SW480 (cell line): ENCODE results near the gene GPI.
"Not testable (repeated sequence)": the region's sequence is repeated elsewhere in the genome, so short reads cannot be mapped to it uniquely, and the experiment has no call there.

Experiments used
- DNase-seq: peaks from one replicate; pipeline ENCODE4 v3.0.0-alpha.2; 2016; ENCODE audit warnings: low spot score

GPI gene

GRCh38 chr19:34368338-34368737 is 3.3 kb downstream of the GPI start:
- no peak for DNase-seq

DNA sequence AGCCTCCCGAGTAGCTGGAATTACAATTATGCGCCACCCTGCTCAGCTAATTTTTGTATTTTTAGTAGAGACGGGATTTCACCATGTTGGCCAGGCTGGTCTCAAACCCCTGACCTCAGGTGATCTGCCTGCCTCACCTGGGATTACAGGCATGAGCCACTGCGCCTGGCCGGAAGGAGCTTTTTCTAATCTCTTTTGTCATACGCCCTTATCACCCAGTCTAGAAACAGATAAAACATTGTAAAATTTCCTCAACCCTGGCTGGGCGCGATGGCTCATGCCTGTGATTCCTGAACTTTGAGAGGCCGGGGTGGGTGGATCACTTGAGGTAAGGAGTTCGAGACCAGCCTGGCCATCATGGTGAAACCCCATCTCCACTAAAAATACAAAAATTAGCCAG is 4.2 kb downstream of the GPI start:
- not testable (repeated sequence) for DNase-seq

DNA sequence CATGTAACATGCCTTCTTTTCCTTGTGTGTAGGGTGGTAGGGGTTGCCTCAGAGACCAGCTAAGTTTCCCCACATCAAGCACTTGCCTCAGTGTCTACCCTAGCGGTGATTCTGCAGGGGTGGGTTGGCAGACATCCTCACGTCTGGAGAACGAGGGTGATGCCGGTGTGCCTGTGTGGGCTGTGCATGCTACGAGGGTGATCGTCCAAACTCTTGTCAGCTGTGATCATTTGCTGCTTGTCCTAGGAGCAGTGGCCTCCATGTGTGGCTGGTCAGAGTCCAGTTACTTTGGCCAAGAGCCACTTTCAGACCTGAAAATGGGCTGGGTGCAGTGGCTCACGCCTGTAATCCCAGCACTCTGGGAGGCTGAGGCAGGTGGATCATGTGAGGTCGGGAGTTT is 5.1 kb downstream of the GPI start:
- DNase-seq: no peak

DNA sequence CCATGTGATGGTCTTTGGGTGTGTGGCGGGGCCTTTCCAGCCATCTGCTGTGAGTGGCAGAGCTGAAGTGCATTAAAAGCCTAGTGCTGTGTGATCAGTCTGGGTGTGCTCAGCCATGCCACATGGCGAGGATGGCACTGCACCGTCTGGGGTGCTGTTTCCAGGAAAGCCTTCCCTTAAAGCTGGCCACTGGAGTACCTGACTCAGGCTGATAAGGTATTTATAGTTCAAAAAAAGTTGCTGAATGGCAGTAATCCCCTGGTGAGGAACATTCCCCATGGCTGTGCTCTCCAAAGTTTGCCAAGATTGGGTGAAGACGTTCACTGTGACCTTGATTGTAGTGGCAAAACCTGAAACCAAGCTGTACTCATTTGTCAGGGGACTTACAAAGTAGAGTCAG is 6.0 kb downstream of the GPI start:
- no peak for DNase-seq

- DNase-seq: no peak
Measured at GRCh38 chr19:34373601-34374288, 8.7 kb downstream of the GPI start.

DNA sequence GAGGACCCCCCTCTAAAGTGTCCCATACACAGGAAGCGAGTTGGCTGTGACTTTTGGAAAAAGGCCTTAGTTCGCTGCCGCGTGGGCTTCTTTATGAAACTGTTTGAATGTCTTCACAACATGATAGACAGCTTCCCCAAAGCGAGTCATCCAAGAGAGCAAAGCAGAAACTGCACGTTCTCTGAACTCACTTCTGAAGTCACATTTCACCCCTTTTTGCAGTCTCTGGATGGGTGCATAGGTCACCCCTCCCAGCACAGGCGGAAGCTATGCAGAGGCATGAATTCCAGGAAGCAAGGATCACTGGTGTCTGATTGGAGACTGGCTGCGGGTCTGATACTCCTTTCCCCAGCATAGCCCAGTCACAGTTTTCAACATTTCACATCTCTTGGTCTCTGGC is 10.6 kb downstream of the GPI start:
- no peak for DNase-seq

GRCh38 chr19:34380639-34381241 is 15.7 kb downstream of the GPI start:
- no peak for DNase-seq

DNA sequence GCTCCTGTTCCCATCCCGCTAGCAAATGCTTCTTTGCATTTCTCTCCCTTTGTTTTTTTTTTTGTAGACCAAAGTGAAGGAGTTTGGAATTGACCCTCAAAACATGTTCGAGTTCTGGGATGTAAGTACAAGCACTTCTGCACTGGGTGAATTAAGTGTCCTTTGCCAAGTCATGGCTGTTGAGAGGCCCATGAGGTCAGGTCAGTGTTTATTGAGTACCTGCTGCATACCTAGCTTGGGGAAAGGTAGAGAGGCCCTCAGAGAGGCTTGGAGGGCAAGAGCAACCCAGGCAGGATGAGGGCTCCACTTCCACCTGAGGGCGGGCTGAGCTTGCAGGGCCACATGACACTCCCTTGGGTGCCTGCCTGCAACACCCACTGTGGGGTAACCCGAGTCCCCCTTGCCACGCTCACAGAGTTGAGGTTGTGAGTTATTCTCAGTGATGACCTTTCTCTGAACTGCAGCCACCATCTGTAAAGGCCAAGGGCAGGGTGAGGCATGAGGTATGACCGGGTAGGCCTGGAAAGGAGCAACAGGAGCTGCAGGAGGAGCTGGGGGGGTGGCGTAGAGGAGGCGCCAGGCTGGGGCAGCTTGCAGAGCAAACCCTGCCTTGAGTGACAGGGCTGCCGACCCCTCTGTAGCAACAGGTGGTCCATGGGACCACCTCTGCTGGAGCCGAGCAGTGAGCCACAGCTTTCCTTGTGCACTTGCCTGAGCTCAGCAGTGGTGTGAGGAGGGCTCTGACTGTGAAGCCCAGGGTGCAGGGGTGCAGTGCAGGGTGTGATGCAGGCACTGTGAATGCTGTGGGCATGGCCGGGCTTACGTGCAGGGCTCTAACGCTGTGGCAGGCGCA is 16.6 kb downstream of the GPI start:
- no peak for DNase-seq

- DNase-seq: no peak
Measured at GRCh38 chr19:34382471-34382870, 17.5 kb downstream of the GPI start.

DNA sequence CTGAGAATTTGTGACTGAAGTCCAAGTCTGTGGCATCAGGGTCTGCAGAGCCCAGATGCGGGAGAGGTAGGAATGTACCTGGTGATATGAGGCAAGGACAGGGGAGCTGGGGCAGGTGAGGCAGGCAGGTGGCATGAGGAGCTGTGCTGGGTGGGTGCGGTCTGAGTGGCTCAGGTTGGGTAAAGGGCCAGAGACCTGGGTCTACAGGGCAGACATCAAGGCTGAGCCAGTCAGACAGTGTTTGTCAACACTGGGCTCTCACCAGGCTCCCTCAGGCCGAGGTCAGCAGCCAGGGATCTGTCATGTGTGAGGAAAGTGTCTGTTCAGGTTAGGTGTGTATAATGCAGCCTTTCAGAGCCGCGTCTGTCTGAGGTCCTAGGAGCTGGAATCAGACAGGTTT is 18.6 kb downstream of the GPI start:
- DNase-seq: no peak

DNA sequence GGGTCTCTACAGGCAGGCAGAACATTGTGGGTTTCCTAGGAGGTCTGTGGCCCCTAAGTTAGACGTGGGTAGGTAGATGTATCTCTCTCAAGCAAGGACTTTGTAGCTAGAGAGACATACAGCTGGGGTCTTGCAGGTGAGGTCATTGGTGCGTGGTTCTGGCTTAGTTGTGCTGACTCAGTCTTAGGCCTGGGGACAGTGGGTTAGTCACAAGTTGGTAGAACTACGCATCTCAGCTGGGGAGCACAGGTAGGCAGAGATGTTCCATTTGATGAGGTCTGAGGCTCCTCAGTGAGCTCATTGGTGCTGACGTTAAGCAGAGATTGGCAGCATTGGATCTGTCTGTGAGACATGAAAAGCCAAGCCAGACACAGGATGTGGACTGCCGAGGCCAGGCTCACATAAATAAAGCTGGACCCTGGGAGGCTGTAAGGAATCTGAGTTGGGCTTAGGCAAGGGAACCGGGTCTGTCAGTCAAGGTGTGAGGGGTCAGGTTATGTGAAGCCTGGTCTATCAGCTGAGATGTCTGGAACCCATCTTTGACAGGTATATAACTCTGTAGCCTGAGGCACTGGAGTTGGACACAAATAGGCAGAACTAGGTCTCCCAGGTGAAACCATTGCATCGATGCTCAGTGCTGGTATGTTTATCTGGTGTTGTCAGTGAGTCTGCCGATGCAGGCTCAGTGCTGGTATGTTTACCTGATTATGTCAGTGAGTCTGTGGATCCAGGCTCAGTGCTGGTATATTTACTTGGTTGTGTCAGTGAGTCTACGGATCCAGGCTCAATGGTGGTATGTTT is 21.8 kb downstream of the GPI start:
- DNase-seq: no peak

GRCh38 chr19:34387446-34387810 is 22.4 kb downstream of the GPI start:
- no peak for DNase-seq

GRCh38 chr19:34388745-34389144 is 23.7 kb downstream of the GPI start:
- DNase-seq: not testable (repeated sequence)

DNA sequence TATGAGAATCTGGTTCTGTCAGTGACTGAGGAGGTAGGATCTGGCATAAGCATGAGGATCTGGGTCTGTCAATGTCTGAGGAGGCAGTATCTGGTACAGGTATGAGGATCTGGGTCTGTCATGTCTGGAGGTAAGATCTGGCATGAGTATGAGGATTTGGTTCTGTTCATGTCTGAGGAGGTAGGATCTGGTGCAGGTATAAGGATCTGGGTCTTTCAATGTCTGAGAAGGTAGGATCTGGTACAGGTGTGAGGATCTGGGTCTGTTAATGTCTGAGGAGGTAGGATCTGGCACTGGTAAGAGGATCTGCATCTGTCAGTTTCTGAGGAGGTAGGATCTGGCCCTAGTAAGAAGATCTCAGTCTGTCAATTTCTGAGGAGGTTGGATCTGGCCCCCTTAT is 26.8 kb downstream of the GPI start:
- DNase-seq: no peak

DNA sequence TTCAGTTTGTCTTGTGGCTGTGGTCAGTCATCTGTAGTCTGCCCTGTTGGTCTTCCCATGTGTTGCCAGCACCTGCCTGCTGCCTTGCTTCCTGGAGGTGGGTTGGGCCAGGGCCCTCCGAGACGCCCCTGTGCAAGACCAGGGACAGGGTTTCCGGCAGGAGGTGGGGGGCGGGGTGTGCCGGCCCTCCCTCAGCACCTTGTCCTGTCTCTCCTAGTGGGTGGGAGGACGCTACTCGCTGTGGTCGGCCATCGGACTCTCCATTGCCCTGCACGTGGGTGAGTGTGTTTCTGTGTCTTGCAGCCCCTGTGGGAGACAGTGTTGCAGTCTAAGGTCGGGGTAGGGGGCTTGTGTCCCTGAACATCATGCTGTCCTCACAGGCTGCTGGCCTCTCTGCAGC is 28.0 kb downstream of the GPI start:
- no peak for DNase-seq

DNA sequence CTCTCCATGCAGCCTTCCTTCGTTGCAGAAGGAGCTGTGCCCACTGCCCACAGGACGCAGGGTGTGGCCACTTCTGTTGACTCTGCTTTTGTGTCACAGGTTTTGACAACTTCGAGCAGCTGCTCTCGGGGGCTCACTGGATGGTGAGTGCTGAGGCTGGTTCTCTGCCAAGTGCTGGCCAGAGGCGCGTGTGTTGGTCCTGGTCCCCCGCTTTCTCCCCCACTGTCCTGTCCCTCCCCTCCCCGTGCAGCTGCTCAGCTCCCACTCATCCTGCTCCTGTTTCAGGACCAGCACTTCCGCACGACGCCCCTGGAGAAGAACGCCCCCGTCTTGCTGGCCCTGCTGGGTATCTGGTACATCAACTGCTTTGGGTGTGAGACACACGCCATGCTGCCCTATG is 28.6 kb downstream of the GPI start:
- no peak for DNase-seq

GRCh38 chr19:34397853-34398252 is 32.9 kb downstream of the GPI start:
- no peak for DNase-seq

DNA sequence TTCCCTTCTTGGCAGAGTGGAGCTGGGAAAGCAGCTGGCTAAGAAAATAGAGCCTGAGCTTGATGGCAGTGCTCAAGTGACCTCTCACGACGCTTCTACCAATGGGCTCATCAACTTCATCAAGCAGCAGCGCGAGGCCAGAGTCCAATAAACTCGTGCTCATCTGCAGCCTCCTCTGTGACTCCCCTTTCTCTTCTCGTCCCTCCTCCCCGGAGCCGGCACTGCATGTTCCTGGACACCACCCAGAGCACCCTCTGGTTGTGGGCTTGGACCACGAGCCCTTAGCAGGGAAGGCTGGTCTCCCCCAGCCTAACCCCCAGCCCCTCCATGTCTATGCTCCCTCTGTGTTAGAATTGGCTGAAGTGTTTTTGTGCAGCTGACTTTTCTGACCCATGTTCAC is 34.9 kb downstream of the GPI start:
- no peak for DNase-seq

DNA sequence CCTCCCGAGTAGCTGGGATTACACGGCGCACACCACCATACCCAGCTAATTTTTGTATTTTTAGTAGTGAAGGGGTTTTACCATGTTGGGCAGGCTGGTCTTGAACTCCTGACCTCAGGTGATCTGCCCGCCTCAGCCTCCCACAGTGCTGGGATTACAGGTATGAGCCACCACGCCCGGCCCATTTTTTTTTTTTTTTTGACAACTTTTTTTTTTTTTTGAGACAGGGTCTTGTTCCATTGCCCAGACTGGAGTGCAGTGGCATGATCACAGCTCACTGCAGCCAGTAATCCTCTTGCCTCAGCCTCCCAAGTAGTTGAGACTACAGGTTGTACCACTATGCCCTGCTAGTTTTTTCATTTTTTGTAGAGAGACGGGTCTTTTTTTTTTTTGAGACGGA is 35.8 kb downstream of the GPI start:
- not testable (repeated sequence) for DNase-seq

- no peak for DNase-seq
Measured at GRCh38 chr19:34402074-34402600, 37.1 kb downstream of the GPI start.

- DNase-seq: no peak
Measured at GRCh38 chr19:34403784-34404108, 38.8 kb downstream of the GPI start.
